Measurements from ENCODE around the gene KCNMA1. TPM values are rescaled to one million over a fixed set of nuclear protein-coding genes. Genes with fewer than 3 reads are reported as not detected.

KCNMA1 gene
- total and polyA plus RNA-seq, 4 experiments from 2014 or later, result 0.26 TPM; not detected in 3

GRCh38 chr10:77518910-77519274 lies 118.7 kb downstream of the KCNMA1 start:
- H3K36me3 ChIP-seq (ENCODE audit: insufficient read depth, low read length), result no peaks in the 10 kb centered on the region
- no peaks in the 10 kb centered on the region for H3K27me3 ChIP-seq (ENCODE audit: insufficient read depth, low read length)
- intact Hi-C loops (cut with micrococcal nuclease), result no loop called here
- no peak overlapping the region for H3K27ac ChIP-seq (ENCODE audit: low read depth, low read length)
- H3K36me3 Mint-ChIP-seq, result no peaks in the 10 kb centered on the region
- no peak overlapping the region for H3K4me3 Mint-ChIP-seq
- POLR2A ChIA-PET (ENCODE audit: partially characterized antibody), result no interaction called here
- H3K27me3 Mint-ChIP-seq, result peaks cover 2 to 4% of the 10 kb centered on the region in 2 donors
- no peaks in the 10 kb centered on the region for H3K4me1 Mint-ChIP-seq
- no peak overlapping the region for H3K4me3 ChIP-seq (ENCODE audit: low read length in 2 of 2)
- no peaks in the 10 kb centered on the region for H3K4me1 ChIP-seq (ENCODE audit: insufficient read depth, low read length)
- H3K27ac Mint-ChIP-seq, result no peak overlapping the region
- DNase-seq, result no peak
- peaks cover 0 to 4% (median 0%) of the 10 kb centered on the region in 8 donors for H3K9me3 Mint-ChIP-seq
- CTCF ChIA-PET (ENCODE audit: partially characterized antibody), result no interaction called here
- no peaks in the 10 kb centered on the region for H3K9me3 ChIP-seq (ENCODE audit: control insufficient read depth in 1 of 2, low read length in 2 of 2)

DNA sequence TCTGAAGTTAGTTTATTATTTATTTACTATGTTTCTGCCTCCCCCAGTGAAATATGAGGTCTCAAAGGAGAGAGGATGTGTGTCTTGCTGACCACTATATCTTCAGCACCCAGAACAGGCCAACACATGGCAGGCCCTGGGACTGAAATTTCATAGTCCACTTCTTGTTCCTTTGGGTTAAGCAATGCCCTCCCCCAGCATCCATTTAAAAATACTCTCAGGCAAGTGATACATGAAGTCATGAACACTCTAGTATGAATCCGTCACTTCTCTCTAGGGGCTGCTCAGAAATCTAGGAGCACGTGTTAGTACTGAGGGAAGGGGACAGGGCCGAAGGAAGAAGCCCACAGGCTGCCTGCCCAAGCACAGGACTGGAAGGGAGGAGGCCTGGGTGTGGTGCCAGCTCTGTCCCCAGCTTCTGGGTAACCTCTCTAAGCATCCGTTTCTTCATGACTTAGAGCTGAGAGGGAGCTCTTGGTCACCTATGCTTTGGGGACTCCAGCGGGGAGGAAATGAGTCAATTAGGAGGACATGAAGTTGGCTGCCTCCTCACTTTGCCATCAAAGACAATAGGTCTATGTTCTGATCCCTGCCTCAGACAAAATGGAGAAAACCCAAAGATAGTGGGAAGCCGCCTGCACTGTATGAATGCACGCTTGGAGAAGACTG lies 119.2 kb downstream of the KCNMA1 start:
- intact Hi-C loops (cut with micrococcal nuclease), result no loop called here
- Mint-ChIP-seq H3K27ac (no peak overlapping the region), H3K27me3 (peaks cover 2 to 4% of the 10 kb centered on the region in 2 donors), H3K9me3 (peaks cover 0 to 4% (median 0%) of the 10 kb centered on the region in 8 donors), H3K4me1 (no peaks in the 10 kb centered on the region), H3K36me3 (no peaks in the 10 kb centered on the region), H3K4me3 (no peak overlapping the region)
- POLR2A ChIA-PET (ENCODE audit: partially characterized antibody), result no interaction called here
- no peak overlapping the region for H3K27ac ChIP-seq (ENCODE audit: low read depth, low read length)
- no peaks in the 10 kb centered on the region for H3K4me1 ChIP-seq (ENCODE audit: insufficient read depth, low read length)
- CTCF ChIA-PET (ENCODE audit: partially characterized antibody), result no interaction called here
- H3K27me3 ChIP-seq (ENCODE audit: insufficient read depth, low read length), result no peaks in the 10 kb centered on the region
- H3K9me3 ChIP-seq (ENCODE audit: control insufficient read depth in 1 of 2, low read length in 2 of 2), result no peaks in the 10 kb centered on the region
- DNase-seq, result no peak
- no peaks in the 10 kb centered on the region for H3K36me3 ChIP-seq (ENCODE audit: insufficient read depth, low read length)
- H3K4me3 ChIP-seq (ENCODE audit: low read length in 2 of 2), result no peak overlapping the region

- ChIA-PET CTCF (ENCODE audit: partially characterized antibody) (no interaction called here), POLR2A (ENCODE audit: partially characterized antibody) (no interaction called here)
- H3K27me3 Mint-ChIP-seq, result peaks cover 4% of the 10 kb centered on the region in 2 donors
- H3K4me1 ChIP-seq (ENCODE audit: insufficient read depth, low read length), result no peaks in the 10 kb centered on the region
- H3K4me3 ChIP-seq (ENCODE audit: low read length in 2 of 2), result no peak overlapping the region
- H3K27me3 ChIP-seq (ENCODE audit: insufficient read depth, low read length), result no peaks in the 10 kb centered on the region
- DNase-seq, result no peak
- H3K9me3 ChIP-seq (ENCODE audit: control insufficient read depth in 1 of 2, low read length in 2 of 2), result no peaks in the 10 kb centered on the region
- H3K36me3 ChIP-seq (ENCODE audit: insufficient read depth, low read length), result no peaks in the 10 kb centered on the region
- peaks cover 0 to 4% (median 0%) of the 10 kb centered on the region in 8 donors for H3K9me3 Mint-ChIP-seq
- no peak overlapping the region for H3K4me3 Mint-ChIP-seq
- no peaks in the 10 kb centered on the region for H3K36me3 Mint-ChIP-seq
- H3K4me1 Mint-ChIP-seq, result no peaks in the 10 kb centered on the region
- no peak overlapping the region for H3K27ac ChIP-seq (ENCODE audit: low read depth, low read length)
- intact Hi-C loops (cut with micrococcal nuclease), result no loop called here
- no peak overlapping the region for H3K27ac Mint-ChIP-seq
These were observed 121.0 kb downstream of the KCNMA1 start for GRCh38 chr10:77516575-77516974.

GRCh38 chr10:77514870-77515269 lies 122.7 kb downstream of the KCNMA1 start:
- Mint-ChIP-seq H3K9me3 (peaks cover 0 to 3% (median 0%) of the 10 kb centered on the region in 8 donors), H3K27ac (no peak overlapping the region), H3K4me3 (no peak overlapping the region), H3K27me3 (peaks cover 3 to 4% of the 10 kb centered on the region in 2 donors), H3K4me1 (no peaks in the 10 kb centered on the region), H3K36me3 (no peaks in the 10 kb centered on the region)
- no peaks in the 10 kb centered on the region for H3K4me1 ChIP-seq (ENCODE audit: insufficient read depth, low read length)
- intact Hi-C loops (cut with micrococcal nuclease), result no loop called here
- ChIA-PET CTCF (ENCODE audit: partially characterized antibody) (no interaction called here), POLR2A (ENCODE audit: partially characterized antibody) (no interaction called here)
- H3K4me3 ChIP-seq (ENCODE audit: low read length in 2 of 2), result no peak overlapping the region
- H3K27ac ChIP-seq (ENCODE audit: low read depth, low read length), result no peak overlapping the region
- no peaks in the 10 kb centered on the region for H3K36me3 ChIP-seq (ENCODE audit: insufficient read depth, low read length)
- H3K9me3 ChIP-seq (ENCODE audit: control insufficient read depth in 1 of 2, low read length in 2 of 2), result no peaks in the 10 kb centered on the region
- DNase-seq, result no peak
- H3K27me3 ChIP-seq (ENCODE audit: insufficient read depth, low read length), result no peaks in the 10 kb centered on the region

- Mint-ChIP-seq H3K9me3 (no peaks in the 10 kb centered on the region), H3K4me1 (no peaks in the 10 kb centered on the region)
- intact Hi-C loops (cut with micrococcal nuclease), result no loop called here
These were observed 123.8 kb downstream of the KCNMA1 start for GRCh38 chr10:77513781-77514331.

GRCh38 chr10:77513220-77513619 lies 124.4 kb downstream of the KCNMA1 start:
- ChIA-PET POLR2A (ENCODE audit: partially characterized antibody) (no interaction called here), CTCF (ENCODE audit: partially characterized antibody) (no interaction called here)
- intact Hi-C loops (cut with micrococcal nuclease), result no loop called here
- Mint-ChIP-seq H3K9me3 (no peaks in the 10 kb centered on the region), H3K36me3 (no peaks in the 10 kb centered on the region), H3K27ac (no peak overlapping the region), H3K27me3 (peaks cover 3 to 4% of the 10 kb centered on the region in 2 donors), H3K4me1 (no peaks in the 10 kb centered on the region), H3K4me3 (no peak overlapping the region)
- H3K9me3 ChIP-seq (ENCODE audit: control insufficient read depth in 1 of 2, low read length in 2 of 2), result no peaks in the 10 kb centered on the region
- H3K27ac ChIP-seq (ENCODE audit: low read depth, low read length), result no peak overlapping the region
- no peaks in the 10 kb centered on the region for H3K36me3 ChIP-seq (ENCODE audit: insufficient read depth, low read length)
- H3K4me1 ChIP-seq (ENCODE audit: insufficient read depth, low read length), result no peaks in the 10 kb centered on the region
- DNase-seq, result no peak
- H3K27me3 ChIP-seq (ENCODE audit: insufficient read depth, low read length), result no peaks in the 10 kb centered on the region
- no peak overlapping the region for H3K4me3 ChIP-seq (ENCODE audit: low read length in 2 of 2)

More at GRCh38 chr10:77513781-77514331, 123.8 kb downstream of the KCNMA1 start:
- ChIA-PET CTCF (ENCODE audit: partially characterized antibody) (no interaction called here), POLR2A (ENCODE audit: partially characterized antibody) (no interaction called here)
- Mint-ChIP-seq H3K27me3 (peaks cover 3 to 4% of the 10 kb centered on the region in 2 donors), H3K36me3 (no peaks in the 10 kb centered on the region), H3K27ac (no peak overlapping the region), H3K4me3 (no peak overlapping the region)
- no peaks in the 10 kb centered on the region for H3K27me3 ChIP-seq (ENCODE audit: insufficient read depth, low read length)
- no peak overlapping the region for H3K27ac ChIP-seq (ENCODE audit: low read depth, low read length)
- no peaks in the 10 kb centered on the region for H3K9me3 ChIP-seq (ENCODE audit: control insufficient read depth in 1 of 2, low read length in 2 of 2)
- no peaks in the 10 kb centered on the region for H3K36me3 ChIP-seq (ENCODE audit: insufficient read depth, low read length)
- no peak overlapping the region for H3K4me3 ChIP-seq (ENCODE audit: low read length in 2 of 2)
- no peak for DNase-seq
- H3K4me1 ChIP-seq (ENCODE audit: insufficient read depth, low read length), result no peaks in the 10 kb centered on the region

DNA sequence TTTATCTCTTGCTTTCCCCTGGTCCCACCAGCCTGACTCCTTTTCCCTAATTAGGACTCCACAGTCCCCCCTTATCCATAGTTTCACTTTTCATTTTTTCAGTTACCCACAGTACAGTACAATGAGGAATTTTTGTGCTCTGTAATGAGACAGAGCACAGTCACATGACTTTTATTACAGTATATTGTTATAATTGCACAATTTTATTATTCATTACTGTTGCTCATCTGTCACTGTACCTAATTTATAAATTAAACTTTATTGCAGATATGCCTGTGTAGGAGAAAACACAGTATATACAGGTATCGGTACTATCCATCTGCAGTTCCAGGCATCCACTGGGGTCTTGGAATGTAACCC lies 125.4 kb downstream of the KCNMA1 start:
- Mint-ChIP-seq H3K27me3 (peaks cover 3 to 4% of the 10 kb centered on the region in 2 donors), H3K9me3 (no peaks in the 10 kb centered on the region), H3K4me1 (no peaks in the 10 kb centered on the region), H3K4me3 (no peak overlapping the region), H3K36me3 (no peaks in the 10 kb centered on the region), H3K27ac (no peak overlapping the region)
- POLR2A ChIA-PET (ENCODE audit: partially characterized antibody), result no interaction called here
- no peaks in the 10 kb centered on the region for H3K27me3 ChIP-seq (ENCODE audit: insufficient read depth, low read length)
- H3K4me3 ChIP-seq (ENCODE audit: low read length in 2 of 2), result no peak overlapping the region
- no peaks in the 10 kb centered on the region for H3K4me1 ChIP-seq (ENCODE audit: insufficient read depth, low read length)
- CTCF ChIA-PET (ENCODE audit: partially characterized antibody), result no interaction called here
- no peak overlapping the region for H3K27ac ChIP-seq (ENCODE audit: low read depth, low read length)
- intact Hi-C loops (cut with micrococcal nuclease), result no loop called here
- no peaks in the 10 kb centered on the region for H3K9me3 ChIP-seq (ENCODE audit: control insufficient read depth in 1 of 2, low read length in 2 of 2)
- DNase-seq, result no peak
- H3K36me3 ChIP-seq (ENCODE audit: insufficient read depth, low read length), result no peaks in the 10 kb centered on the region

All from CD4-positive, alpha-beta memory T cell (primary cell).